Natural killer cell (primary cell): ENCODE measurements around the gene COL19A1. TPM values are rescaled to one million over a fixed set of nuclear protein-coding genes. Genes with fewer than 3 reads are reported as not detected.

Experiments used
- ATAC-seq, 3 donors: fragments of 150-1000 bp in 2 of 3; fragments of 200-7000 bp in 1 of 3; cut with Tn5 transposase; 1 replicate in 1 of 3; 2 replicates in 2 of 3; pipeline ENCODE4 v1.10.0; 2021; ENCODE audit warnings: mild to moderate bottlenecking in 2 of 3, moderate library complexity in 2 of 3
- DNase-seq, 2 donors: peaks; one replicate each; pipeline versions ENCODE4 v3.0.0 to v3.0.0-alpha.2; 2013 to 2021; ENCODE audit warnings: mixed read lengths in 1 of 2
- H3K27ac ChIP-seq: one replicate; pipeline ENCODE4 v1.5.1; 2013; ENCODE audit warnings: mild to moderate bottlenecking, low read length
- H3K27me3 ChIP-seq: one replicate; pipeline ENCODE4 v1.6.1; 2013; ENCODE audit warnings: low read length; ENCODE audit not compliant: control insufficient read depth, insufficient read depth
- H3K36me3 ChIP-seq: one replicate; pipeline ENCODE4 v1.6.1; 2013; ENCODE audit warnings: low read length; ENCODE audit not compliant: control insufficient read depth, insufficient read depth
- H3K4me1 ChIP-seq: one replicate; pipeline ENCODE4 v1.6.1; 2013; ENCODE audit warnings: low read length; ENCODE audit not compliant: control insufficient read depth, insufficient read depth
- H3K4me3 ChIP-seq: one replicate; pipeline ENCODE4 v1.5.1; 2013; ENCODE audit warnings: low read length
- H3K9me3 ChIP-seq: one replicate; pipeline ENCODE4 v1.6.1; 2013; ENCODE audit warnings: low read length; ENCODE audit not compliant: control insufficient read depth, insufficient read depth
- H3K27ac Mint-ChIP-seq, 2 donors: one replicate each; pipeline ENCODE4 v1.8.0; 2022; ENCODE audit warnings: mild to moderate bottlenecking in 2 of 2, mixed read lengths in 2 of 2, moderate library complexity in 1 of 2
- H3K27me3 Mint-ChIP-seq, 2 donors: one replicate each; pipeline ENCODE4 v1.8.0; 2022; ENCODE audit warnings: low read depth in 2 of 2, mixed read lengths in 2 of 2
- H3K36me3 Mint-ChIP-seq: one replicate; pipeline ENCODE4 v1.8.0; 2022; ENCODE audit warnings: mixed read lengths
- H3K4me1 Mint-ChIP-seq, 2 donors: one replicate each; pipeline ENCODE4 v1.8.0; 2022; ENCODE audit warnings: mixed read lengths in 2 of 2
- H3K4me3 Mint-ChIP-seq: one replicate; pipeline ENCODE4 v1.8.0; 2022; ENCODE audit warnings: mild to moderate bottlenecking, moderate library complexity, mixed read lengths
- H3K9me3 Mint-ChIP-seq, 2 donors: one replicate each; pipeline ENCODE4 v1.8.0; 2022; ENCODE audit warnings: mixed read lengths in 2 of 2
- WGBS: methylation state at CpG from one replicate; pipeline ENCODE4 v1.1.7; 2013; ENCODE audit warnings: missing lambda C conversion rate; ENCODE audit not compliant: insufficient coverage; 5-methylcytosine and 5-hydroxymethylcytosine counted together
- intact Hi-C: fragments of 100-400 bp; cut with micrococcal nuclease; formaldehyde crosslinking; loops from one replicate; pipeline ENCODE4 v1.14.2; 2022
- total RNA-seq, 4 donors: library from RNA; stranded (reverse); fragments of 120-200 nt in 1 of 4; gene quantifications; one replicate each; pipeline versions ENCODE4 v1.2.3 to v1.2.4, GENCODE V29; 2013 to 2022
- TF ChIP-seq, protein P1 (sequence below): fragments of 200-600 bp; IDR thresholded peaks from one replicate; pipeline ENCODE4 v1.8.0; 2022; ENCODE audit warnings: antibody characterized with exemption

Gene COL19A1
- total RNA-seq, 3 donors from 2014 or later (not counting 1 experiment from before 2014, with no cell fraction given): 0.07 to 0.33 (median 0.18) TPM

DNA sequence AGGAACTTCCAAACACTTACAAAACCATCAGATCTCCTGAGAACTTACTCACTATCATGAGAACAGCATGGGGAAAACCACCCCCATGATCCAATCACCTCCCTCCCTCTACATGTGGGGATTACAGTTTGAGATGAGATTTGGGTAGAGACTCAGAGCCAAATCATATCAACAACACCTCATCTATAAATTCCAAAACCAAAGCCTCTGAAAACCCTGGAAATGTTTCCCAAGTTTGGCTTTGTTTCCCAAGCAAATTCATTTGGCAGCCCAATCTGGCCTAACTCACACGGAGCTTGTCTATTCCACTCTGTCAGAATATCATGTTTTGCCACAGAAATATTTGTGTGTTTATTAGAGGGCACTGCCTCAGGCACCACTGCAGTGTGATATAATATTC lies 293.9 kb downstream of the COL19A1 start:
- H3K4me3 Mint-ChIP-seq: no peak overlapping the region
- H3K9me3 Mint-ChIP-seq: no peaks in the 10 kb centered on the region
- Histone ChIP-seq H3K27ac (no peak overlapping the region), H3K4me1 (no peaks in the 10 kb centered on the region), H3K4me3 (no peak overlapping the region), H3K27me3 (no peaks in the 10 kb centered on the region), H3K36me3 (no peaks in the 10 kb centered on the region), H3K9me3 (no peaks in the 10 kb centered on the region)
- no peaks in the 10 kb centered on the region for H3K36me3 Mint-ChIP-seq
- ATAC-seq (no peak), DNase-seq (no peak)
- H3K27ac Mint-ChIP-seq: no peak overlapping the region
- intact Hi-C loops: no loop called here
- no peaks in the 10 kb centered on the region for H3K27me3 Mint-ChIP-seq
- H3K4me1 Mint-ChIP-seq: no peaks in the 10 kb centered on the region
- TF ChIP-seq, protein P1, sequence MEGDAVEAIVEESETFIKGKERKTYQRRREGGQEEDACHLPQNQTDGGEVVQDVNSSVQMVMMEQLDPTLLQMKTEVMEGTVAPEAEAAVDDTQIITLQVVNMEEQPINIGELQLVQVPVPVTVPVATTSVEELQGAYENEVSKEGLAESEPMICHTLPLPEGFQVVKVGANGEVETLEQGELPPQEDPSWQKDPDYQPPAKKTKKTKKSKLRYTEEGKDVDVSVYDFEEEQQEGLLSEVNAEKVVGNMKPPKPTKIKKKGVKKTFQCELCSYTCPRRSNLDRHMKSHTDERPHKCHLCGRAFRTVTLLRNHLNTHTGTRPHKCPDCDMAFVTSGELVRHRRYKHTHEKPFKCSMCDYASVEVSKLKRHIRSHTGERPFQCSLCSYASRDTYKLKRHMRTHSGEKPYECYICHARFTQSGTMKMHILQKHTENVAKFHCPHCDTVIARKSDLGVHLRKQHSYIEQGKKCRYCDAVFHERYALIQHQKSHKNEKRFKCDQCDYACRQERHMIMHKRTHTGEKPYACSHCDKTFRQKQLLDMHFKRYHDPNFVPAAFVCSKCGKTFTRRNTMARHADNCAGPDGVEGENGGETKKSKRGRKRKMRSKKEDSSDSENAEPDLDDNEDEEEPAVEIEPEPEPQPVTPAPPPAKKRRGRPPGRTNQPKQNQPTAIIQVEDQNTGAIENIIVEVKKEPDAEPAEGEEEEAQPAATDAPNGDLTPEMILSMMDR: no peak
- 89% methylated on average over 1 of the region's 1 CpG for WGBS

DNA sequence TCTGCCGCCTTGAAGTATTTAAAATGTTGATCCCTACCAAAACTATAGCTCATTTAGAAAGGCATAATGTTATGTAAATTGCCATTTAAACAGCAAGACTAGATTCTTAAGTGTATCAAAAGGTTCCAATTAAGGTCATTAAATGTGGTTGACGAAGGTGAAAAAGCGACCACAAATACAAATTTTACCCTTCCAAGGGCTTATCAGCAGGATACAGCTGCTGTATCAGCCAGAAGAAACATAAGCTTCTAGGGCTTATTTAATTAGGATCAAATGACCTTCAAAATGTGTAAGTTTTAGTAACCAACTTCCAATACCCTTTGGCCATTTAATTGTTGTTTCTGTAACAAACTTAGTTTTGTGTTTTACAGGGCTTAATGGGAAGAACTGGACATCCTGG lies 296.6 kb downstream of the COL19A1 start:
- Mint-ChIP-seq H3K36me3 (no peaks in the 10 kb centered on the region), H3K4me1 (no peaks in the 10 kb centered on the region), H3K9me3 (no peaks in the 10 kb centered on the region), H3K4me3 (no peak overlapping the region), H3K27me3 (peaks cover 0 to 13% of the 10 kb centered on the region in 2 donors), H3K27ac (no peak overlapping the region)
- ATAC-seq (no peak), DNase-seq (no peak)
- TF ChIP-seq, protein P1: no peak
- Histone ChIP-seq H3K27ac (no peak overlapping the region), H3K9me3 (no peaks in the 10 kb centered on the region), H3K4me3 (no peak overlapping the region), H3K36me3 (no peaks in the 10 kb centered on the region), H3K27me3 (no peaks in the 10 kb centered on the region), H3K4me1 (no peaks in the 10 kb centered on the region)
- 6% methylated on average over 2 of the region's 3 CpGs for WGBS
- intact Hi-C loops: no loop called here

DNA sequence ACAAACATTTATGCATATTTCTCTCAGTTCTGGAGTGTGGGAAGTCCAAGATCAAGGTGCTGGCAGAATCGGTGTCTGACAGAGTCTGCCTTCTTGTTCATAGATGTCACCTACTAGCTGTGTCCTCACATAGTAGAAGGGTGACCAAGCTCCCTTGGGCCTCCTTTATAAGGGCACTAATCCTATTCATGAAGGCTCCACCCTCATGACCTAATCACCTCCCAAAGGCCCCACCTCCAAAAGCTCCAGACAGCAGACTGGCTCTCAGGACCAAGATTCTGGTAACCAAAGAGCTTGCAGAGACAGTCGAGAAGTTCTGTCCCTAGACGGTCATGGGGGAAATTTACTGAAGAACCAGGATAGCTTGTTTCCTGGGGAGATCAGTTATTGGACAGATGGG lies 297.4 kb downstream of the COL19A1 start:
- Mint-ChIP-seq H3K9me3 (no peaks in the 10 kb centered on the region), H3K27me3 (peaks cover 0 to 13% of the 10 kb centered on the region in 2 donors), H3K27ac (no peak overlapping the region), H3K4me3 (no peak overlapping the region), H3K4me1 (no peaks in the 10 kb centered on the region), H3K36me3 (no peaks in the 10 kb centered on the region)
- DNase-seq: no peak
- intact Hi-C loops: no loop called here
- Histone ChIP-seq H3K27ac (no peak overlapping the region), H3K27me3 (no peaks in the 10 kb centered on the region), H3K4me3 (no peak overlapping the region), H3K36me3 (no peaks in the 10 kb centered on the region), H3K9me3 (no peaks in the 10 kb centered on the region), H3K4me1 (no peaks in the 10 kb centered on the region)
- 96% methylated on average over 3 of the region's 3 CpGs for WGBS
- TF ChIP-seq, protein P1: no peak
- ATAC-seq: no peak

DNA sequence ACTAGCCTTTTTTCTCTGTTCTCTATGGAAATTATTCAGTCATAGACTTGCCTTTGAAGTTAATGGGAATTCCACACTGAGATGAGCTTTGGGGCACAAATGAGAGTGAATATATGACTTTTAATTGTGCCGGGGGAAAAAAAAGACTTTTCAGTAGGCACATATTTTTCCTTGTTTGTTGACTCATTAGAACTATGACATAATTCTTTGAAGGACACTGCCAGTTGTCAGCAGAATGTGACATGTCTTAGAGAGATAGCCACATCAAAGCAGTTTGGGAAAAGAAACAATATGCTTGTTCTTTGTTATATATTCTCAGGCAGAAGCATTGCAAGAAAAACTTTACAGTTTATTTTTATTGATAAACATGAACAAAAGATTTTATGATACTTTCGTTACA lies 298.2 kb downstream of the COL19A1 start:
- Histone ChIP-seq H3K4me3 (no peak overlapping the region), H3K9me3 (no peaks in the 10 kb centered on the region), H3K36me3 (no peaks in the 10 kb centered on the region), H3K27ac (no peak overlapping the region), H3K4me1 (no peaks in the 10 kb centered on the region), H3K27me3 (no peaks in the 10 kb centered on the region)
- H3K4me3 Mint-ChIP-seq: no peak overlapping the region
- DNase-seq: no peak
- H3K27me3 Mint-ChIP-seq: peaks cover 0 to 13% of the 10 kb centered on the region in 2 donors
- H3K9me3 Mint-ChIP-seq: no peaks in the 10 kb centered on the region
- H3K36me3 Mint-ChIP-seq: no peaks in the 10 kb centered on the region
- ATAC-seq: no peak
- TF ChIP-seq, protein P1: no peak
- 73% methylated on average over 1 of the region's 2 CpGs for WGBS
- no peak overlapping the region for H3K27ac Mint-ChIP-seq
- no peaks in the 10 kb centered on the region for H3K4me1 Mint-ChIP-seq
- intact Hi-C loops: no loop called here
